Measurements from ENCODE around the gene MGAT4D. TPM values are rescaled to one million over a fixed set of nuclear protein-coding genes. Genes with fewer than 3 reads are reported as not detected.
A peak's percentile ranks its signal among the peaks of the same experiment; 100 is the strongest.

MGAT4D gene
- total RNA-seq (2013; cell fraction: nucleolus; rRNA removed) = not detected in 2 replicates
- total RNA-seq (2014; rRNA removed) = not detected in 2 replicates
- total RNA-seq (2014; rRNA removed; fragmentation: Illumina TruSeq; extraction: Trizol) = not detected in 2 replicates
- total RNA-seq (2021) = not detected in 2 replicates
- not detected for polyA plus RNA-seq (2011; ENCODE audit: low read depth)
- polyA plus RNA-seq (2011; rRNA removed) = not detected in 2 replicates
- polyA plus RNA-seq (2011; cell fraction: cytosol; rRNA removed) = not detected in 2 replicates
- not detected in 2 replicates for polyA plus RNA-seq (2011; cell fraction: nucleus; rRNA removed)
- not detected in 2 replicates for polyA plus RNA-seq (2012)
- not detected in 2 replicates for polyA plus RNA-seq (2014; fragmentation: Illumina TruSeq; extraction: Trizol)
- not detected for polyA plus RNA-seq (2014; fragmentation: Nextera tagmentation; extraction: Ambion mirVana)
- not detected in 2 replicates for polyA plus RNA-seq (2014; rRNA removed)
- not detected for polyA plus RNA-seq (2016; fragmentation: Nextera tagmentation; extraction: Ambion mirVana)
- 0.05 TPM in 1 of 2 replicates, not detected in the other for polyA minus RNA-seq (2011; rRNA and poly(A)+ RNA removed)
- polyA minus RNA-seq (2011; cell fraction: cytosol; rRNA and poly(A)+ RNA removed) = not detected in 2 replicates
- polyA minus RNA-seq (2011; cell fraction: nucleus; rRNA and poly(A)+ RNA removed) = not detected in 2 replicates
- Bru-seq, nascent RNA = not detected
- BruChase-seq, experiment 1, labeled RNA remaining after a 6-hour chase = percentile 2 among the genes with signal in this experiment
- BruChase-seq, experiment 2, labeled RNA remaining after a 2-hour chase = percentile 3 among the genes with signal in this experiment
- long read RNA-seq, experiment 1 = 0 reads
- long read RNA-seq, experiment 2 = 0 reads

DNA sequence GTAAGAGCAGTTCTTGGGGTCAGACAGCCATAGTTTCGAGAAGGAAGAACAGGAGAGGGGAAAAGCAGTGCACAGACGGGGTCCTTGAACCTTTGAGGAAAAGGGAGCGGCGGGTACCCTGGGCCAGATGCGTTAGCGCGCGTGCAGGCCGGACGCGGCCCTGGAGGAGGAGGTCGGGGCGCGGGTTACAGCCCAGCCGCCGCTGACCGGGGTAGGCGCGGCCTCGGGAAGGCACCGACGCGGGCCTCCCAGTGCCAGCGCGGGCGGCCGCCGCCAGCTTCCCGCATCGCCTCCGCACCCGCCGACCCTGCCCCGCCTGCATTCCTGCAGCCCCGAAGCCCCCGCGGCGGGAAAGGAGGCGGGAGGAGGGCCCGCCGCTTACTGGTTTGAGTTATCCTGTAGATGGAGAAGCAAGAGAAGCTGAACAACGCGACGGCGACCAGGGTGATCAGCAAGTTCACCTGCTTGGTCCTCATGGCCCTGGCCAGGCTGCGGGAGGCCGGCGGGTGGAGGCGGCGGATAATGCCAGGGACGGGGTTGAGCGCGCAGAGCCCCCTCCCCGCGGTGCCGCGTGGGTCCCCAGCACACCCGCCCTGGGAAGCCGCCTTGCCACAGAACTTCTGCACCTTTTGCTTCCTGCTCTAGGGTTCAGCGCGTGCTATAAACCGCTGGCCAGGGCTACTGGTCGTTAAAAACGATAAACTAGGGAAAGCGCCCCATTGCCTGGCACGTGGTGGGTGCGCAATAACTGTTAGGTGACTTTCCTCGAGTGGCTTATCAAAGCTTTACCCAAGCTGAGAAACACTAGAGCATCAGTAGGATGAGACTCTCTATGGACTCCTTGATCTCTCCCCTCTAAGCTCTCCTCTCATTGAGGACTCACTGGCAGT, at the start of gene MGAT4D:
MGAT4D (minus strand) TSS at position 547 of the 890 bp plus-strand sequence; CDS start at position 476, 71 bp downstream.
- FAIRE-seq = no peak
- Histone ChIP-seq H3K4me3 (no peak within 1 kb of the TSS), H3K36me3 (ENCODE audit: control insufficient read depth in 2 of 2, insufficient read depth in 2 of 2, low read length in 1 of 2) (no peaks in the 10 kb centered on the region), H3K4me2 (ENCODE audit: control insufficient read depth, insufficient read depth) (no peak within 1 kb of the TSS), H3K27ac (ENCODE audit: control insufficient read depth, insufficient read depth) (no peak within 1 kb of the TSS), H2AFZ (ENCODE audit: control insufficient read depth, low read depth, low read length) (no peak within 1 kb of the TSS), H3K27me3 (replicated peaks in 1 of 2; ENCODE audit: control insufficient read depth in 2 of 2, insufficient read depth in 2 of 2, low read length in 1 of 2) (peaks cover 5 to 11% of the 10 kb centered on the region in 2 experiments), H3K9ac (ENCODE audit: control insufficient read depth, insufficient read depth, low read length) (no peak within 1 kb of the TSS), H3K9me3 (replicated peaks; ENCODE audit: control insufficient read depth, insufficient read depth, low read length) (no peaks in the 10 kb centered on the region), H4K20me1 (ENCODE audit: control insufficient read depth, insufficient read depth) (no peaks in the 10 kb centered on the region), H3K79me2 (ENCODE audit: control insufficient read depth, insufficient read depth, low read length) (no peaks in the 10 kb centered on the region), H3K4me1 (ENCODE audit: control insufficient read depth, insufficient read depth, low read length) (no peaks in the 10 kb centered on the region)
- intact Hi-C loops (cut with micrococcal nuclease; ENCODE audit: unreplicated experiment) = no loop called here
- 36% methylated on average over 52 of the region's 68 CpGs for WGBS (ENCODE audit: insufficient coverage, insufficient replicate concordance, low lambda C conversion rate, missing lambda C conversion rate)
- ChIA-PET POLR2A (no interaction called here), CTCF (interaction anchor here (1.2 to 1.4 kb wide), 2 partner anchors 26 to 125 kb away, joined by 3 read pairs; partner anchors contain the start of genes ELMOD2 and SCOC), SMC1A (ENCODE audit: uncharacterized antibody, unreplicated experiment) (no interaction called here), RAD21 (ENCODE audit: unreplicated experiment) (no interaction called here)
- ATAC-seq = no peak
- in situ Hi-C loops (cut with MboI) = no loop called here
- DNase-seq (ENCODE audit: low read depth, low spot score) = no peak
- no TSS peak for BruUV-seq (replicated peaks)
- peak; percentile 6 for TF ChIP-seq SUZ12 (IDR thresholded peaks at IDR 0.05; ENCODE audit: unreplicated experiment)
- no peak for TF ChIP-seq ZZZ3 (IDR thresholded peaks at IDR 0.05; ENCODE audit: control insufficient read depth, insufficient read length, low read depth)
- no peak for TF ChIP-seq CREM (IDR thresholded peaks at IDR 0.05; ENCODE audit: low read depth)
- no peak for TF ChIP-seq MYB (IDR thresholded peaks at IDR 0.05; ENCODE audit: borderline replicate concordance, low read depth, low read length)
- no peak for TF ChIP-seq HDGF (IDR thresholded peaks at IDR 0.05)
